BLaER1 treated with 17β-estradiol and CSF1 and Interleukin-3, amounts not matched to agents 10 nM and 100 nM (cell line): ENCODE results near the gene SMYD1.

ENCODE experiments used
- H3K27ac ChIP-seq, 11 experiments: shearing (Covaris generic); formaldehyde crosslinking; 2 replicates each; pipeline ENCODE4 v1.8.1; 2022
- H3K27me3 ChIP-seq, 11 experiments: shearing (Covaris generic); formaldehyde crosslinking; 2 replicates each; pipeline ENCODE4 v1.8.1; 2022
- H3K36me3 ChIP-seq, 11 experiments: shearing (Covaris generic); formaldehyde crosslinking; 2 replicates each; pipeline ENCODE4 v1.8.1; 2022
- H3K4me1 ChIP-seq, 10 experiments: shearing (Covaris generic); formaldehyde crosslinking; 2 replicates each; pipeline ENCODE4 v1.8.1; 2022
- H3K4me2 ChIP-seq, 11 experiments: shearing (Covaris generic); formaldehyde crosslinking; 2 replicates each; pipeline ENCODE4 v1.8.1; 2022
- H3K4me3 ChIP-seq, 10 experiments: shearing (Covaris generic); formaldehyde crosslinking; 2 replicates each; pipeline ENCODE4 v1.8.1; 2022
- H3K9ac ChIP-seq, 11 experiments: shearing (Covaris generic); formaldehyde crosslinking; 2 replicates each; pipeline ENCODE4 v1.8.1; 2022
- H3K9me3 ChIP-seq, 11 experiments: shearing (Covaris generic); formaldehyde crosslinking; replicated peaks in 1 of 11; 2 replicates each; pipeline ENCODE4 v1.8.1; 2022
- H4K20me1 ChIP-seq, 11 experiments: shearing (Covaris generic); formaldehyde crosslinking; 2 replicates each; pipeline ENCODE4 v1.8.1; 2022
- Cebpa-rat ChIP-seq, 11 experiments: shearing (Covaris generic); IDR thresholded peaks; 2 replicates each; pipeline ENCODE4 v1.8.1; 2022

The SMYD1 gene

GRCh38 chr2:88051792-88052191 is 15.8 kb upstream of the SMYD1 start:
- Histone ChIP-seq H3K9ac (no peak overlapping the region), H3K4me2 (peak overlapping the region in 2 of 11 experiments; percentile 95 to 98; a peak in 3 of 22 replicates), H3K27ac (no peak overlapping the region), H3K36me3 (peaks cover 28 to 70% (median 54%) of the 10 kb centered on the region in 11 experiments), H3K27me3 (no peaks in the 10 kb centered on the region), H3K9me3 (no peaks in the 10 kb centered on the region), H4K20me1 (peaks cover 0 to 64% (median 7%) of the 10 kb centered on the region in 11 experiments; a peak in 10 of 22 replicates), H3K4me1 (peaks cover 23 to 42% (median 26%) of the 10 kb centered on the region in 10 experiments), H3K4me3 (no peak overlapping the region)
- TF ChIP-seq Cebpa-rat (IDR thresholded peaks at IDR 0.05), result no peak

- H3K36me3 ChIP-seq, result peaks cover 23 to 55% (median 46%) of the 10 kb centered on the region in 11 experiments
- peak overlapping the region in 4 of 10 experiments; percentile 72 to 94 (median 92); a peak in 7 of 20 replicates for H3K4me3 ChIP-seq
- H3K27ac ChIP-seq, result peak overlapping the region in 3 of 11 experiments; percentile 97 to 100 (median 99); a peak in 6 of 22 replicates
- H3K4me1 ChIP-seq, result peaks cover 23 to 43% (median 26%) of the 10 kb centered on the region in 10 experiments
- TF ChIP-seq Cebpa-rat (IDR thresholded peaks at IDR 0.05), result no peak
- no peaks in the 10 kb centered on the region for H3K9me3 ChIP-seq
- no peaks in the 10 kb centered on the region for H3K27me3 ChIP-seq
- peak overlapping the region in 10 of 11 experiments; percentile 93 to 99 (median 96); a peak in 17 of 22 replicates for H3K4me2 ChIP-seq
- H4K20me1 ChIP-seq, result peaks cover 0 to 49% (median 4%) of the 10 kb centered on the region in 11 experiments; a peak in 10 of 22 replicates
- H3K9ac ChIP-seq, result peak overlapping the region in 3 of 11 experiments; percentile 7 to 100 (median 98); a peak in 4 of 22 replicates
Measured at GRCh38 chr2:88053296-88053695, 14.3 kb upstream of the SMYD1 start.

DNA sequence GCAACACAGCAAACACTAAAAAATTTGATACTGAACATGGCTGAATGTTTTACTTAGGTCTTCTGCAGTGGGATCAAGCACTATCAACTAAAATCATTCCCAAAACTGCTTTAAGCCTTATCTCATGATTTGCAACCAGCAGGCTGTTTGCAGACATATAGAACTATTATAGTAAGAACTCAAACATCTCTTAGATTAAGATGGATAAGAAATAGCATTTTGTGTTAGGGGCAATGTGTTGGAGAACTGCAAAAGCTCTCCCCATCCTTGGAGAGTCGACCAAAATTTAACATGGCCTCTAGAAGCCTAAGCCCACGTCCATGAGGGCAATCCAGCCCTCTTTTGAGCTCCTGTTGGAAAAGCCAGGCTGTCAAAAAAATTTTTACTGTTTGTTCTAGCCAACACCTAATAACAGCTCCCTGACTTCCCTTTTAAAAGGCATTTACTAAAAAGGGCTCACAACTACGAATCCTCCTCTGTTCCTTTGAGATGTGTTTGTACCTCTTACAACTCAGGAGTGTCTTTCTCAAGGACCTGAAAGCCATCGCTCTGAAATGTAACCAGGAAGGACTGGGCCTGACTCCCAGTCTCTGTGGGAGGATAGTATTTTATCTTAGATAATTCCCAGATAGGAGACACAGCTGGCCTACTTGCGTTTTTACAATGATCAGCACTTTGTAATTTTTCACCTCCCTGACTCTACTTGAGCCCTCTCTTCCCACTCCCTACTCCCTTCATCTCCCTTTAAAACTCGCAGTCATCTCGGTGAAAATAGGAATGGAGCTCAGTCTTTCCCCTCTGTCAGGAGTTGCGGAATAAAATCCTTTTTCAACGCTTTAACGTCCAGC is 13.5 kb upstream of the SMYD1 start:
- Histone ChIP-seq H4K20me1 (peaks cover 0 to 40% (median 4%) of the 10 kb centered on the region in 11 experiments; a peak in 10 of 22 replicates), H3K4me2 (peak overlapping the region; percentile 93 to 99 (median 96)), H3K4me3 (peak overlapping the region; percentile 72 to 96 (median 93)), H3K36me3 (peaks cover 14 to 47% (median 37%) of the 10 kb centered on the region in 11 experiments), H3K27ac (peak overlapping the region; percentile 97 to 100 (median 99)), H3K9ac (peak overlapping the region; percentile 97 to 100 (median 99)), H3K9me3 (no peaks in the 10 kb centered on the region), H3K27me3 (no peaks in the 10 kb centered on the region), H3K4me1 (peaks cover 23 to 43% (median 26%) of the 10 kb centered on the region in 10 experiments)
- TF ChIP-seq Cebpa-rat (IDR thresholded peaks at IDR 0.05), result no peak

DNA sequence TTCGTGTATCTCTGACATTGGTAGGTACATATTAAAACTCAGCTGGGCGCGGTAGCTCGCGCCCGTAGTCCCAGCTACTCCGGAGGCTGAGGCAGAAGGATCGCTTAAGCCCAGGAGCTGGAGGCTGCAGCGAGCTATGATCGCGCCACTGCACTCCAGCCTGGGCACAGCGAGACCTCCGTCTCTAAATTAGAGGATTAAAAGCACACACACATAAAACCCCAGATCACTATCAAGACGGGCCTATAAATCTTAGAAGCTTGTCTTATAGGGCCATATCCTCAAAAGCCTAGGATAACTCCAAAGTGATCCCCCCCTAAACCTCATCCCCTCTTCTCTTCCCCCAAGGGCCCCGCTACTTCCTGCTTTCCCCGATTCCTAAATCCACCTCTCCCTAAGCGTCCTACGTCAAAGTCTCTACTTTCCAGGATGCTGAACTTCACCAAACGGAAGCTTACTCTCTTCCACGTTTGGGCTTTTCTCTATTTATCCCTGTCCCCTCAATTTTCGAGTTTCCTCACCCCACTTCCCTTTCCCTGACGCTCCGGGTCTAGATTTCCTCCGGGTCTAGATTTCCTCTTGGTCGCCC is 12.7 kb upstream of the SMYD1 start:
- Histone ChIP-seq H3K36me3 (peaks cover 7 to 39% (median 30%) of the 10 kb centered on the region in 11 experiments; a peak in 18 of 22 replicates), H3K4me3 (peak overlapping the region; percentile 72 to 96 (median 93)), H3K4me1 (peaks cover 23 to 43% (median 26%) of the 10 kb centered on the region in 10 experiments), H3K9me3 (no peaks in the 10 kb centered on the region), H3K4me2 (peak overlapping the region; percentile 93 to 99 (median 96)), H3K27ac (peak overlapping the region; percentile 97 to 100 (median 99)), H3K27me3 (no peaks in the 10 kb centered on the region), H3K9ac (peak overlapping the region; percentile 97 to 100 (median 99)), H4K20me1 (peaks cover 0 to 33% (median 0%) of the 10 kb centered on the region in 11 experiments; a peak in 6 of 22 replicates)
- no peak for TF ChIP-seq Cebpa-rat (IDR thresholded peaks at IDR 0.05)

- Histone ChIP-seq H3K4me3 (peak within 1 kb of the TSS; percentile 72 to 96 (median 93)), H4K20me1 (peaks cover 0 to 26% (median 0%) of the 10 kb centered on the region in 11 experiments; a peak in 5 of 22 replicates), H3K27me3 (no peaks in the 10 kb centered on the region), H3K36me3 (peaks cover 7 to 33% (median 25%) of the 10 kb centered on the region in 11 experiments; a peak in 17 of 22 replicates), H3K9me3 (no peaks in the 10 kb centered on the region), H3K27ac (peak within 1 kb of the TSS; percentile 97 to 100 (median 99)), H3K9ac (peak within 1 kb of the TSS; percentile 97 to 100 (median 99)), H3K4me2 (peak within 1 kb of the TSS; percentile 93 to 99 (median 96)), H3K4me1 (peaks cover 23 to 43% (median 26%) of the 10 kb centered on the region in 10 experiments)
- no peak for TF ChIP-seq Cebpa-rat (IDR thresholded peaks at IDR 0.05)
Measured at GRCh38 chr2:88055371-88056128, 12.1 kb upstream of the SMYD1 start, which contains the start of gene KRCC1. KRCC1 (minus strand) TSS chr2:88055783; CDS start chr2:88028563, 27,220 bp downstream.

GRCh38 chr2:88057437-88057844 is 10.2 kb upstream of the SMYD1 start:
- no peak overlapping the region for H3K4me3 ChIP-seq
- H3K9ac ChIP-seq, result no peak overlapping the region

GRCh38 chr2:88058191-88058590 is 9.4 kb upstream of the SMYD1 start:
- Histone ChIP-seq H3K4me3 (no peak overlapping the region), H3K4me1 (peaks cover 21 to 32% (median 23%) of the 10 kb centered on the region in 10 experiments), H3K9me3 (no peaks in the 10 kb centered on the region), H3K4me2 (no peak overlapping the region), H3K27me3 (no peaks in the 10 kb centered on the region), H3K27ac (no peak overlapping the region), H4K20me1 (peaks cover 0 to 5% (median 0%) of the 10 kb centered on the region in 11 experiments; a peak in 3 of 22 replicates), H3K36me3 (peaks cover 0 to 12% (median 3%) of the 10 kb centered on the region in 11 experiments; a peak in 7 of 22 replicates), H3K9ac (no peak overlapping the region)
- TF ChIP-seq Cebpa-rat (IDR thresholded peaks at IDR 0.05), result no peak

More at GRCh38 chr2:88057437-88057844, 10.2 kb upstream of the SMYD1 start:
- H4K20me1 ChIP-seq, result peaks cover 0 to 11% (median 0%) of the 10 kb centered on the region in 11 experiments; a peak in 4 of 22 replicates
- TF ChIP-seq Cebpa-rat (IDR thresholded peaks at IDR 0.05), result no peak
- H3K9me3 ChIP-seq, result no peaks in the 10 kb centered on the region
- no peak overlapping the region for H3K27ac ChIP-seq
- H3K36me3 ChIP-seq, result peaks cover 0 to 20% (median 11%) of the 10 kb centered on the region in 11 experiments; a peak in 12 of 22 replicates
- H3K4me1 ChIP-seq, result peaks cover 23 to 40% (median 26%) of the 10 kb centered on the region in 10 experiments
- H3K4me2 ChIP-seq, result peak overlapping the region in 2 of 11 experiments; percentile 20 to 29; a peak in 3 of 22 replicates
- no peaks in the 10 kb centered on the region for H3K27me3 ChIP-seq
